DMS53 treated with DMSO at 0.1 percent for 48 hours (cell line): Measurements from ENCODE around the gene GJE1.
A peak's percentile ranks its signal among the peaks of the same experiment; 100 is the strongest.
"Not testable (repeated sequence)": the region's sequence is repeated elsewhere in the genome, so short reads cannot be mapped to it uniquely, and the experiment has no call there.

ENCODE experiments used
- DNase-seq: peaks from one replicate; lab custom pipeline; 2025; ENCODE audit not compliant: unreplicated experiment; lab: John Stamatoyannopoulos, UW

The GJE1 gene, protein sequence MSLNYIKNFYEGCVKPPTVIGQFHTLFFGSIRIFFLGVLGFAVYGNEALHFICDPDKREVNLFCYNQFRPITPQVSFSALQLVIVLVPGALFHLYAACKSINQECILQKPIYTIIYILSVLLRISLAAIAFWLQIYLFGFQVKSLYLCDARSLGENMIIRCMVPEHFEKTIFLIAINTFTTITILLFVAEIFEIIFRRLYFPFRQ

DNA sequence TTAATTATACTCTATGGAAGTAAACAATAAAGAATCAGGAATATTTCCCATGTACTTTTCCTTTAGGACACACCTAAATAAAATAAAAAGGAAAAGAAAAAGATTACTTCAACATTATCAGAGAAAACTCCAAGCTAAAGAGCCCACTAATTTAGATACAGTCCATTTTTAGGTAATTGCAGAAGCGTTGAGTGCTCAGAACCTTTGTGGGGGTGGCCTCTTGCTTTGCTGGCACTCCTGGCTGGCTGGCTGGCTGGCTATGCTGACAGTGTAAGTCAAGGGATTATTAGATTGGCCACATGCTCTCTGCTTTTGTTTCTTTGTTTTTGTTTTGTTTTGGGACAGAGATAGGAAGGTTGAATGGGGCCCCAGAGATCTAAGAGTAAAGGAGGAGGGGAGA is at the start of gene GJE1:
Gene GJE1 (plus strand): TSS at position 301 of the 400 bp plus-strand sequence. CDS start 234 bp downstream, outside the sequence.
- no peak for DNase-seq

DNA sequence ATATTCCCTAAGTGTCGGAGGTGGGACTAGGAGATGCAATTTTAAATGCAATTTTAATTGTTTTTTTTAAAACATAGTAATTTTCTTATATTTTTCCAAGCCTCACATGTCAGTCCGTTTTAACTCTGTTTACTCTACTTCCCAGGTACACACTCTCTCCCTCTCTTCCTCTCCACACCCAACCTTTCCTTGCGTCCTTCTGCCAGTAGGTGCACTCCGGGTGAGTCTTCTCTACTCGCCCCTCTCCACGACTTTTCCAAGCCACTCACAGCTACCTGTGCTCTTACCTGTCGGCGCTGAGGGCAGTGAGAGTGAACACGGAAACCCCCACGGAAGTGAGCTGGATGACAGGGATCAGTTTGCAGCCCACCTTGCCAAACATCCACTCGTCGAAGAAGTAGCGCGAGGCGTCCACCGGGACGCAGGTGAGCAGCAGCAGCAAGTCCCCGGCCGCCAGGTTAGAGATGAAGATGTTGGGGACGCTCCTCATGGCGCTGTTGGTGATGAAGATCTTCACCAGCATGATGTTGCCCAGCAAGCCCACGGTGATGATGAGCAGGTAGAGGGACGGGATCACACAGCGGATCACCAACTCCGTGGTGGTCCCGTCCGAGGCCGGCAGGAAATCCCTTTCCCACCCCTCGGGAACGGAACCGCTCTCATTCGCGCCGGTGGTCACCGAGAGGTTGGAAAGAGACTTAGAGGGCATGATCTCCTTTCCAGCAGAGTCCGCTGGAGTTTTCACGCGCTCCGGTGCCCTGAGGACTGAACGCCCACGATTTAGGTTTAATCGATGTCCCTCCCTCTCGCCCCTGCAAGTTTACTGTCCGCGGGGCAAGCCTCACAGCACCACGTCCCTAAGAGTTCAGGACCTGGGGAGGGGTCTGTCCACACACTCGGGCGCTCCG is 44.5 kb upstream of the GJE1 start:
- peak; percentile 1 for DNase-seq

DNA sequence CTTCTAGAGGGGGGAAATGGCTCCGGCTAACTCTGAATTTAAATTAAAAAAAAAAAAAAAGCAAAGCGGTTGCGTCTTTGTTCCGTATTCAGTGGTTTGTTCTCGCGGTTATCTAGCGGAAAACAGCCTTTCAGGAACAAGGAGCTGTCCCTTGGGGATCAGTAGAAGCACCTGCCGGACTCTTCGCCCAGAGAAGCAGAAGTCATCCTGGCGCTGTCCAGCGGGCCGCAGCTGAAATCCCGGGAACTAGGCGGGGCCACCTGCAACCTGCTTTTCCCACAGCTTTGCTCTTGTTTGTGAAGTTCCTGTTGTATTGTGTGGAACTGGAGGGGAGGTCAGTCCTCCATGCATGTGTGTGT is 43.9 kb upstream of the GJE1 start:
- peak; percentile 7 for DNase-seq

DNA sequence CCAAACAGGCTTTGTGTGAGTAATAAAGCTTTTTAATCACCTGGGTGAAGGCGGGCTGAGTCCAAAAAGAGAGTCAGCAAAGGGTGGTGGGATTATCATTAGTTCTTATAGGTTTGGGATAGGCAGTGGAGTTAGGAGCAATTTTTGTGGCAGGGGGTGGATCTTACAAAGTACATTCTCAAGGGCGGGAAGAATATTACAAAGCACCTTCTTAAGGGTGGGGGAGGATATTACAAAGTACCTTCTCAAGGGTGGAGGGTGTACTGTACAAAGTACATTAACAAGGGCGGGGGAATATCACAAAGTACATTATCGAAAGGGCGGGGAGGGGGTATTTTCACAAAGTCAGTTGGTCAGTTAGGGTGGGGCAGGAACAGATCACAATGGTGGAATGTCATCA is 27.9 kb upstream of the GJE1 start:
- DNase-seq: not testable (repeated sequence)

DNA sequence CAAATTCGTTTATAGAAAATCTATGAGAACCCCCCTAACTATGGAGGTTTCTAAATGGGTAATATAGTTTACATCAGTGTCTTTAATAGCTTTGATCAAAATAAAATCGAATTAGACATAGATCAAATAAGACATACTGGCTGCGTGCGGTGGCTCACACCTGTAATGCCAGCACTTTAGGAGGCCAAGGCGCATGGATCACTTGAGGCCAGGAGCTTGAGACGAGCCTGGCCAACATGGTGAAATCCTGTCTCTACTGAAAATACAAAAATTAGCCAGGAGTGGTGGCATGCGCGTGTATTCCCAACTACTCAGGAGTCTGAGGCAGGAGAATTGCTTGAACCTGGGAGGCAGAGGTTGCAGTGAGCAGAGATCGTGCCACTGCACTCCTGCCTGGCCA is 21.9 kb upstream of the GJE1 start:
- DNase-seq: not testable (repeated sequence)

DNA sequence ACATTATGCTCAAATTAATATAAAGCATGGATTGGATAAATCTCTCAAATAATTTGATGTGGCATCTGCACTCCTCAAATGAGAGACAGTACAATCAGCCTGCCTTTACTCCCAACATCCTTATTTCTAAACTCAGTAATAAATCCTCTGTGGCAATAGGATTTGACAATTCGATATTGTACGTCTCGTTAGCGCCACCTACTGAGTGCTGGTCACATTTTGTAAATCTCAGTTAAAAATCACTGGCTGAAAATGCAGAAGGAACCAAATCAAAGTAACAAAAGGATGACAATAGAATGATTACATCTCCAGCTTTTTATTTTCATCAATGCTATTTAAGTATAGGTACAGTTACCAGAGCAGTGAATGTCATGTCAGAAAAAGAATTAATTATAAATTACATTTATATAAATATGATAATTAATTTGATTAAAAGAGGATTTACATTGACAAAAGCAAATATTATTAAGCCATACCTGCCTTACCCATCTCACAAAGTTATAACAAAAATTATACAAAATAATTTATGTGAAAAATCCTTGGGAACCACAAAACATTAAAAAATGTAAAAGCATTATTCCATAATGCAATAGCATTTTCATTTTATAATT is 20.2 kb upstream of the GJE1 start:
- DNase-seq: peak; percentile 59

DNA sequence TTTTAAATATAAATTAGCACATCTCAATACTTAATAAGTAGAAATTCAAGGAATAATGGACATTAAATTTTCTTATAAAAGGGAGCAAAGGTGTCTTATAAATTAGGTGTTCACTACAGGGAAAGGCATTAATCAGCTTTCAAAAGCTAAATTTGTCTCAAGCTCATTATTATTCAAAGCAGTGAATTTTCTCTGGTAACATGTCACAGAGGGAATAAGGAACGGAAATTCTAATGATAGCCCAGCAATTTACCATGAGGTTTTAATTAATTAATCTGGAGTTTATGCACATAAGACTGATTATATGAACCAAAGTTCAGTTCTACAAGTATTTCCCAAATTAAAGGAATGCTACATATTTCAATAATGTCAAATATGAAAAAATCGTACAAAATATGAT is 15.4 kb upstream of the GJE1 start:
- no peak for DNase-seq

DNA sequence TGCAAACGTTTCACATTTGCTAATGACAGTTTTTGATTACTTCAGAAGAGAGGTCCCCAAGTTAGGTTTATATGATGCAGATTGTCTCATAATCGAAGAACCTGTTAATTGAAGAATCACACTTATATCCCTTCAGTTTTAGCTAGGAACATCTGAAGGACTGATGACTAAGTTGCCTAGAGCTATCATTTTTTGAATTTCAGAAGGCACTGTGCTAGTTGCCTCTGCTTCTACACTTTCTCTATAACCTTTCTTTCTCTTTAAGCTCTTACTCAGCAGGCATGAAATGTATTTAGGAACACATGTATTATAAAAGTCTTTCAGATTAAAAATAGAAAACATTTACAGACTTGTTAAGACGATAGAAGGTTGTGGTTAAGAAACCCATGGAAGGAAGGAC is 14.4 kb upstream of the GJE1 start:
- DNase-seq: no peak

DNA sequence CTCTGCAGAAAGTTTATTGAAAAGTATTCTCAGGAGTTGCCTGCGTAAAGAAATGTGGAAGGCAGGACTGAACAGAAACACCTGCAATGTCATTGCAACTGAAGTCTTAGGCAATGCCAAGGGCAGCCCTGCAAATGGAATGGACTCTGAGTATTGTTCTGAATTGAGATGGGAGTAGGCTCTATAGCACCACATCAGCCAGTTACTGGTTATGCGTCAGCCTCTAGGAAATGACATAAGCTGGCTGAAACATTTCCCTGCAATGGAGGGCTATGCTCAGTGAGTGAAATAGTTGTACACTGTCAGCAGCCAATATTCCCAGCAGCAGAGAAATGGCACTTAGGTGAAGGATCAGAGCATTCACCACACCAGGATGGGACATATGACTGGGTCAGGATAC is 13.8 kb upstream of the GJE1 start:
- no peak for DNase-seq

DNA sequence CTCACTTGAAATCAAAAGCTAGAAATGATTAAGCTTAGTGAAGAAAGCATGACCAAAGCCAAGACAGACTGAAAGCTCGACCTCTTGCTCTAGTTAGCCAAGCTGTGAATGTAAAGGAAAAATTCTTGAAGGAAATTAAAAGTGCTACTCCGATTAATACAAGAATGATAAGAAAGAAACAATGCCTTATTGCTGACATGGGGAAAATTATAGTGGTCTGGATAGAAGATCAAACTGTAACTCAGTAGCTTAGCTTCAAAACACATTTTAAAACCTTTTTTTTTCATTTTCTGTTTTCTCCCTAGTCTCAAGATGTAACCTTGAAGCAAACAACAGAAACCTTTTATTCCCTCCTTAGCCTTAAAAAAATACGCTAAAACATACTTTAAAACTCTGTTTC is 11.4 kb upstream of the GJE1 start:
- DNase-seq: no peak

DNA sequence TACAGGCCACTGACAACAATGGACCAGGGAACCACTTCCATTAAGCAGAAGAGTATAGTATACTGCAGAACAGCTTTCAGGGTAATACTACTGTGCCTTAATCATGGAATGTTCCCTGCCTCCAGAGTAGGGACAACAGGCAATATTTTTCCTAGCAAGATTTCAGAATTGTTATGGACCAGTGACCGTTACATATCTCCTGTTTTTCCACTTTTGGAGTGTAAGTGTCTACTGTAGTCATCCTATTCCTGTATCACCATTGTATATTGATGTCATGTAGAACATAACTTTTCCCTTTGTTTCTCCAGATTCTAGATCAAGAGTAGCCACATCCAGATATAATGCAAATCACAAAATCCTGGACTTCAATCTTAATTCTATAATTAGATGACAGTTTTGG is 1.9 kb upstream of the GJE1 start:
- no peak for DNase-seq

DNA sequence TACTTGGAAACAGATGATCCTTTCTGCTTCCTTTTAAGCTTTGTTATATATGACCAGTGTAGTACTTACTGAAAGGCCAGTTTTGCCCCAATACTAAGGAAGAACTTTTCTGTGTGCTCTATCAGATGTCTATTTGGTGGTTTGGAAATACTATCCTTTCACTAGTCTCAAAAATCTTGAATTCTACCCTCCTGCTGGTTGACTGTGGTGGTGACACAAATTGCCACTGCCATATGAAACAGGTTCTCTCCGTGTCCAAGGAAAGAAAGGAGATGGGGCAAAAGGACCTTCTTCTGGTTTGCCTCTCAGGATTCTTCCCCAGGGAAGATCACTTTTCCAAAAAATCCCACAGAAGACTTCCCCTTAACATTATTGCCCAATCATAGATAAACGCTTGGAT is 6.2 kb downstream of the GJE1 start:
- no peak for DNase-seq

DNA sequence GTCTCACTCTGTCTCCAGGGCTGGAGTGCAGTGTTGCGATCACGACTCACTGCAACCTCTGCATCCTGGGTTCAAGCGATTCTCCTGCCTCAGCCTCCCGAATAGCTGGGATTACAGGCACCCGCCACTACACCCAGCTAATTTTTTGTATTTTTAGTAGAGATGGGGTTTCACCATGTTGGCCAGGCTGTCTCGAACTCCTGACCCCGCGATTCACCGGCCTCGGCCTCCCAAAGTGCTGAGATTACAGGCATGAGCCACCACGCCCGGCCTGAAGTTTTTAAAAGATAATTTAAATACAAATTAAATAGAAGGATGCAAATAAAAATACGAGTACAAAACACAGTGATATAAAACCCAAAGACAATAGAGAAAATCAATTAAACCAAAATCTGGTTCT is 8.8 kb downstream of the GJE1 start:
- not testable (repeated sequence) for DNase-seq

DNA sequence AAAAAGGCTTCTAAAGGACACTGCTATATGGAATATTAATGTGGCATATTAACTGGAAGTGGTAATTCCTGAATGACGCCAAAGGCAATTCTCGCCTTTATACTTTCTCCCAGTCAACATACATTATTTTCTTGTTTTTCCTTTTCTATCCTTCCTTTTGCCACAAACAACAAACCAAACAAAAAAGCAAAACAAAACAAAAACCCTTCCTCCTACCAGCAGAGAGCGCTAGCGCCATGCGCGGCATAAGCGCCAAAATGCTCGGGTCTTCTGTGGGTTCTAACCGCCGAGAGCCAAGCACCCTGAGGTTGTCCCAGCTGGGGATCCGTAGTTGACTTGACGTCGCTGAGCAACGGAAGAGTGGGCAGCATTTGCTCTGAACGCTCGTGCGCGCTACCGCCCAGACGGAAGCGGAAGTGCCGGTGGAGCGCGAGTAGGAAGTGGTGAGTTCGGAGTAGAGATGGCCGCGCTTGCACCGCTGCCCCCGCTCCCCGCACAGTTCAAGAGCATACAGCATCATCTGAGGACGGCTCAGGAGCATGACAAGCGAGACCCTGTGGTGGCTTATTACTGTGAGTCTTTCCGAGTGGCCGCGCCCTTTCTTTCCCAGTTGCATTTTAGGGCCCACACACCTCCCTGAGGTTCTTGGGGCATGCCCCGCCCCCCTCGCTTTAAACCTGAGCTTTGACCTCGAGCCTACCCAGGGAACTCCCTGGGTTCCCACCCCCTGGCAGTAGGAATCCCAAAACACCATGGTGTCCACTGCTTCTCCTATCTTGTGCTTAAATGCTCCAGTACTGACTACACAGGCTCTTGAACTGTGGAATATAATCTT is 14.3 kb downstream of the GJE1 start, which contains the start of the genes NMBR and VTA1:
Gene NMBR (minus strand): TSS at position 295 of the 835 bp plus-strand sequence. CDS start 58,464 bp downstream, outside the sequence.
Gene VTA1 (plus strand): TSS at position 436 of the 835 bp plus-strand sequence. CDS start 25 bp downstream, at position 461.
- peak; percentile 90 for DNase-seq

DNA sequence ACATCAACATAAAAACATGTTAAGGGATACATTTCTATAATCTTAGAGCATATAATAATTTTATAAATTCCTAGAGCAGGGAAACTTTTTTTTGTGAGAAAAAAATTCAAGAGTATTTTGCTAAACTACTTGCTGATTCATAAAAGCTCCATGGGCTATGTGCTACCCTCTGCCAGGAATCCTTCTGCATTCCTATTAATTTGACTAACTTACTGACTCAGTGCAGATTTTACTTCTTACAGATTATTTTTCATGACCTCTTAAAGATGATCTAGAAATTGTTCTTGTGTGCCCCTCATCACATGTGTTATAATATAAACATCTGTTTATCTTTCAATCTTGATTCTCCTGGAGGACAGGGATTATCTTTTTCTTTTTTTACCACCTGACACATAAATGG is 20.0 kb downstream of the GJE1 start:
- DNase-seq: no peak

DNA sequence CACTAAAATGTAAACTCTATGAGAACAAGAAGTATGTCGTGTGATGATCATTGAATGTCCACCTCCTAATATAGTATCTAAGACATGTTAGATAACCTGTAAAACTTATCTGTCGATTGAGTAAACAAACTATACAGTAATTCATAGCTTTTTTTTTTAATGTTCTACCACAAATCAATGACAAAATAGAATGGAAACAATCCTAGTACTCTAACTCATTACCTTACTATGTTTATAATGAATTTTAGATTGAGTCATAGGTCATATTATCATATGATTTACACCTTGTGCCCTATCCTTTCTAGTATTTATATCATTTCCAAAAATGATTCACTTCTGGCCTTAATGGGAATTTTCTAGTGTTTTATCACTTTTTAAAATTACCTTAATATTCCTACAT is 20.5 kb downstream of the GJE1 start:
- DNase-seq: no peak

DNA sequence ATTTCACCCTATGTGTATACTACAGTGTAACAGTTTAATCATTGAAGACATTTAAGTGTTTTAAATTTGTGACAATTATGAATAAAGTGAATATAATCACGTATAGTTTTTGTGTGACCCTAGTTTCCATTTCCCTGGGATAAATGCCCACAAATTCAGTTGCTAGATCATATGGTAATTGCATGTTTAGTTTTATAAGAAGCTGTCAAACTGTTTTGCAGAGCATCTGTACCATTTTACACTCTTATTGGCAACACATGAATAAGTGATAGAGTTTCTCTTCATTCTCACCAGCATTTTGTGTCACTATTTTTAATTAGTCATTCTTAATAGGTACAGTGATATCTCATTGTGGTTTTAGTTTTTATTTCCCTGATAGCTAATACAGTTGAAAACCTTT is 21.6 kb downstream of the GJE1 start:
- DNase-seq: no peak

DNA sequence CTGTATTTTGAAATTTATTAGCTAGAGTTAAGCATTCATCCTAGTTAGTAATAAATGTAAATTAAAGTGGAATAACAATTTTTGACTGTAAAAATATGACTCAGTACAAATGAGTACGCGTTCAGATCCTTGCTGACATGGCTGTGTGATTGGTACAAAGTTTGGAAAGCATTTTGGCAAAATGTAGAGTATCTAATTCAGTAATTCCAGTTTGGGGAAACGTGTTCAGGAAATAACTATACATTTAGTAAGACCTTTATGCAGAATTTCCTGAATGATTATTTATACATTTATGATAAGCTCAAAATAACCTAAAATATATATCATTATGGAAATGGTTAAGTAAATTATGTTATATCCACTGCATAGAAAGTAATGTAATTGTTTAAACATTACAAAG is 22.4 kb downstream of the GJE1 start:
- no peak for DNase-seq

DNA sequence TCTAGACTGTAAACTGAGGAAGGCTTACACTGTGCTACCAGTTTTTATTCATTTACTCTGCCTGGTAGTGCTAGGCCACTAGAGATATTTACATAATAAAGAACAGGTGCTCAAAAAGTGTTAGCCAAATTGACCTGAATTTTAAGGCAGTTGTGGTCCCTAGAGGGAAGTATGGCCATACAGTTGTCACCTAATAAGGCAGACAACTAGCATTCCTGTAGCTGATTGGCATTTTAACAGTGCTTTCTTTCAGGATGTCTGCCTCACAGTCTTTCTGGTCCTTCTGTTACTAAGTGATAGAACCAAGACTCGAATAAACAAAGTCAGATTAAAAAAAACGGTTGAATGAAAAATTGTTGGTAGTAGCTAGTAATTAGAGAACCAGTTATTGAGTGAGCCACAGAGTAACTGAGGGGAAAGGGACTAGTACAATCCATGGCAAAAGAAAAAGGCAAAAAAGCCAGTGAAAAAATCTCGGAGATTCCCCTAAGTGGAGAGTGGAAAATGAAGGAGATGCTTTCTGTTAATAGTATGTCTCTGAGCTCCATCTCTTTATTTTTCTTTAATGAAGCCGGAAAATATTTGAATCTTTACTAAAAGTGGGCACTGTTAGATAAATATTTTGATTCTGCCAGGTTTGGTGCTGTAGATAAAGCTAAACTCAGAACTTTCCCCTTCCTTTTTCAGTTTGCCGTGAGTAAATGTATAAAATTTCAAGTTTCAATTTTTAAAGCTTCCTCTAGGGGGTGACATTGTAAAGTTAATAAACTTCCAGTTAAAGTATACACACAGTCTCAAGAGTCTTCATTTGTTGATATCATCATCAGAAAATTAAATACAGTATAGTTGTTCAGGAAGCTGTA is 23.4 kb downstream of the GJE1 start:
- DNase-seq: peak; percentile 24

DNA sequence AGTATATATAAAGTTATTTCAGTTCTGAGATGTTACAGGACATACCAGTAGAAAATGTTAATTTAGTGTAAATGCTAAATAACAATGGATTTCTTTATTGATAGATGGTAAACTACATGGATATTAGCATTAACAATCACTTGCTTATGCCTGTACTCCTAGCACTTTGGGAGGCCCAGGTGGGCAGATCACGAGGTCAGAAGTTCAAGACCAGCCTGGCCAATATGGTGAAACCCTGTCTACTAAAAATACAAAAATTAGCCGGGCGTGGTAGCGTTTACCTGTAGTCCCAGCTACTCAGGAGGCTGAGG is 24.0 kb downstream of the GJE1 start:
- not testable (repeated sequence) for DNase-seq
